Activated B cell treated with CpG ODN at 0.5 μM for 24 hours (primary cell): ENCODE data around the gene GTF3C5. TPM values are rescaled to one million over a fixed set of nuclear protein-coding genes. Genes with fewer than 3 reads are reported as not detected.

Experiments
- ATAC-seq: fragments of 200-7000 bp; cut with Tn5 transposase; one replicate; pipeline ENCODE4 v1.10.0; 2021; ENCODE audit warnings: low read depth, mild to moderate bottlenecking, moderate library complexity
- CTCF ChIA-PET: fragments of 350-600 bp; sonication (Branson Sonifier 250); formaldehyde crosslinking; loops from one replicate; lab custom pipeline; 2021; ENCODE audit warnings: antibody characterized with exemption; lab: Charles Lee
- POLR2A ChIA-PET: fragments of 350-600 bp; sonication (Branson Sonifier 250); formaldehyde crosslinking; loops from one replicate; lab custom pipeline; 2021; ENCODE audit warnings: antibody characterized with exemption; lab: Charles Lee
- DNase-seq: peaks from one replicate; pipeline ENCODE4 v3.0.0; 2022
- H3K27ac Mint-ChIP-seq: one replicate; pipeline ENCODE4 v1.8.0; 2020; ENCODE audit warnings: mixed read lengths
- H3K27me3 Mint-ChIP-seq: one replicate; pipeline ENCODE4 v1.8.0; 2021; ENCODE audit warnings: mixed read lengths
- H3K36me3 Mint-ChIP-seq: one replicate; pipeline ENCODE4 v1.8.0; 2021; ENCODE audit warnings: low read depth, mixed read lengths
- H3K4me1 Mint-ChIP-seq: one replicate; pipeline ENCODE4 v1.8.0; 2021; ENCODE audit warnings: mixed read lengths
- H3K4me3 Mint-ChIP-seq: one replicate; pipeline ENCODE4 v1.8.0; 2020; ENCODE audit warnings: mild to moderate bottlenecking, mixed read lengths
- H3K9me3 Mint-ChIP-seq: one replicate; pipeline ENCODE4 v1.8.0; 2020; ENCODE audit warnings: mixed read lengths
- CTCF ChIP-seq: fragments of 200-600 bp; IDR thresholded peaks from one replicate; pipeline ENCODE4 v1.8.0; 2022; ENCODE audit warnings: antibody characterized with exemption, mild to moderate bottlenecking
- intact Hi-C: fragments of 100-400 bp; cut with micrococcal nuclease; formaldehyde crosslinking; loops from one replicate; pipeline ENCODE4 v1.15.1; 2024
- total RNA-seq: library from RNA; stranded (reverse); gene quantifications from 2 replicates; pipeline ENCODE4 v1.2.3, GENCODE V29; 2022

The GTF3C5 gene
- total RNA-seq, 1 donor from 2014 or later: 56.6 TPM

DNA sequence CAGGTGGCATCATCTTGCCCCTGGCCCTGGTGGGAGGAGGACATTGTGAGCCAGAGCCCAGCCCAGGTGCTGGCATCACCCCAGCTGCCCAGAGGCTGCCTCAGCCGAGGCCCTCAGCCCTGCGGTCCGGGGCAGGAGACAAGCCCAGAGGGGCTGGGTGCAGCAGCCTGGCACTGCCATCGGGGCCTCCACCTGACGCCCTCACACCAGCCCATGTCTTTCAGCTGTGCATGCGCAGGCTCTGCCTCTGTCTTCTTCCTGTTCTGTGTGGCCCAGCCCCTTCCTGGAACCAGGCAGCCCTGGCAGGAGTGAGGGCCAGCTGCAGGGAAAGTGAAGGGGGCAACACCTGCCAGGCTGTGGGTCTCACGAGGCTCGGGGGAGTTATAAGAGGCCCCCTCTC lies 26.2 kb downstream of the GTF3C5 start:
- intact Hi-C loops: no loop called here
- no peak overlapping the region for H3K4me3 Mint-ChIP-seq
- no peaks in the 10 kb centered on the region for H3K27me3 Mint-ChIP-seq
- peaks cover 53% of the 10 kb centered on the region for H3K36me3 Mint-ChIP-seq
- POLR2A ChIA-PET: no interaction called here
- DNase-seq (no peak), ATAC-seq (no peak)
- CTCF ChIA-PET: no interaction called here
- H3K27ac Mint-ChIP-seq: no peak overlapping the region
- peaks cover 19% of the 10 kb centered on the region for H3K4me1 Mint-ChIP-seq
- no peak for TF ChIP-seq CTCF
- no peaks in the 10 kb centered on the region for H3K9me3 Mint-ChIP-seq

GRCh38 chr9:133057553-133057952 lies 26.8 kb downstream of the GTF3C5 start:
- intact Hi-C loops: no loop called here
- no peak overlapping the region for H3K27ac Mint-ChIP-seq
- H3K4me1 Mint-ChIP-seq: peaks cover 19% of the 10 kb centered on the region
- H3K36me3 Mint-ChIP-seq: peaks cover 48% of the 10 kb centered on the region
- CTCF ChIA-PET: no interaction called here
- no peaks in the 10 kb centered on the region for H3K9me3 Mint-ChIP-seq
- H3K27me3 Mint-ChIP-seq: no peaks in the 10 kb centered on the region
- TF ChIP-seq CTCF: no peak
- POLR2A ChIA-PET: no interaction called here
- H3K4me3 Mint-ChIP-seq: no peak overlapping the region
- DNase-seq (no peak), ATAC-seq (no peak)

DNA sequence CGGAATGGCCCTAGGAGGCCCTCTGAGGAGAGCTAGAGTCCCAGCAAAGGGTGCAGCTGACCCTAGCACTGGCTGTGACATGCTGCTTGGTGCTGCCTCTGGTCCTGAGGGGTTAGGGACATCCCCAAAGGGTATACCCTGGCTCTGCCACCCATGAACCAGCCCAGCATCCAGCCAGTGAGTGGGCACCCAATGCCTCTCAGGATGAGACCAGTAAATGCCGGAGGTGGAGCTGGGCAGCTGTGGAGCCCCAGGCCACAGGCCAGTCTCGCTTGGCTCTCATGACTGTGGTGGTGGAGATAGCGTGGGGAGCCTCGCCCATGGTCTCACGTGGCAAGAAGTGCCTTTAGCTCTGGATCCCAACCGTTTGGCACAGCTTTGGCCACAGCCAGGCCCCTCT lies 27.3 kb downstream of the GTF3C5 start:
- Mint-ChIP-seq H3K4me1 (peaks cover 19% of the 10 kb centered on the region), H3K36me3 (peaks cover 46% of the 10 kb centered on the region), H3K27ac (no peak overlapping the region), H3K4me3 (no peak overlapping the region), H3K9me3 (no peaks in the 10 kb centered on the region), H3K27me3 (no peaks in the 10 kb centered on the region)
- no peak for TF ChIP-seq CTCF
- intact Hi-C loops: no loop called here
- ATAC-seq: no peak
- no peak for DNase-seq
- ChIA-PET POLR2A (no interaction called here), CTCF (no interaction called here)

GRCh38 chr9:133058550-133059320 lies 27.9 kb downstream of the GTF3C5 start:
- ATAC-seq (no peak), DNase-seq (no peak)
- H3K4me3 Mint-ChIP-seq: no peak overlapping the region
- intact Hi-C loops: no loop called here
- peaks cover 19% of the 10 kb centered on the region for H3K4me1 Mint-ChIP-seq
- H3K27me3 Mint-ChIP-seq: no peaks in the 10 kb centered on the region
- no peaks in the 10 kb centered on the region for H3K9me3 Mint-ChIP-seq
- TF ChIP-seq CTCF: no peak
- ChIA-PET CTCF (no interaction called here), POLR2A (no interaction called here)
- no peak overlapping the region for H3K27ac Mint-ChIP-seq
- H3K36me3 Mint-ChIP-seq: peaks cover 39% of the 10 kb centered on the region

DNA sequence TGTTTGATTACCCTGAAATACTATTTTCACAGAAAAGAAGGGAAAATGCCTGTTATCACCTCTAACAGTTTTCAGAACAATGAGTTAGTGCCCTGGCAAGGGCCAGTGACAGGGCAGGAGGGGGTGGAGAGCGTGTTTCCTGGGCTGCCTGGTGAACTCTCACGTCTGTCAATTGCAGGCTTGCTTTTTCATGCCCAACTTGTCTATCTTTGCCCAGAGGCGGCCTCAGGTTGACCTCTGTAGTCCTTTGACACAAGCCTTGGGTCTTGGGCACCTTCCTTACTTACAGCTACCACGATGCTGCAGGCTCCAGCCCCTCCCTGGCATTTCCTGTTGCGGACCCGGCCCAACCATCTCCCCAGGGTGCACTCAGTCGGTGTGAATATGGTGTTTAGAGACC lies 28.8 kb downstream of the GTF3C5 start:
- no peak for TF ChIP-seq CTCF
- ATAC-seq (no peak), DNase-seq (no peak)
- POLR2A ChIA-PET: no interaction called here
- CTCF ChIA-PET: no interaction called here
- H3K4me1 Mint-ChIP-seq: peaks cover 19% of the 10 kb centered on the region
- H3K9me3 Mint-ChIP-seq: no peaks in the 10 kb centered on the region
- no peaks in the 10 kb centered on the region for H3K27me3 Mint-ChIP-seq
- peaks cover 32% of the 10 kb centered on the region for H3K36me3 Mint-ChIP-seq
- no peak overlapping the region for H3K4me3 Mint-ChIP-seq
- no peak overlapping the region for H3K27ac Mint-ChIP-seq
- intact Hi-C loops: no loop called here
